Hypothalamus (tissue), 51 donors: ENCODE results near the gene CCDC43.
"Not testable (repeated sequence)": the region's sequence is repeated elsewhere in the genome, so short reads cannot be mapped to it uniquely, and the experiment has no call there.

Source experiments
- DNase-seq, 51 donors: peaks; one replicate each; lab custom pipeline; 2025; lab: John Stamatoyannopoulos, UW

CCDC43 gene

GRCh38 chr17:44672479-44673093, 17.0 kb downstream of the CCDC43 start:
- no peak for DNase-seq

DNA sequence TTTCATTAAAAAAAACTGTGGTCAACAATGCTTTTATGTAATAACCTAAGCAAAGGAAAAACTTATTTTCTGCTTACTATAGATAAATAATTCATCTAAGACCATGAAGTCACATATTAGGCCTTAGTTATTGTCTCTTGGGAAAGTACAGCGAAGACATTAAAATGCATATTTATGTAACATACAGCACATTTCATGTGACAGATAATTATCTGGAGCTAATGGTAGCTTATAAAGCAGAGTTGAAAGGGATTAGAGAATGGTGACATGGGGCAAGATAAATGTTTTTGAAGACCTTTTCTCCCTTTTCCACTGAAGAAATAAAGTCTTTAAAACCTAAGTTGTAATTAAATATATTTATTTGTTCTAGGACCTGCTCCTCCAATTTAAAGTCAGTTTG, 23.6 kb downstream of the CCDC43 start:
- no peak for DNase-seq

DNA sequence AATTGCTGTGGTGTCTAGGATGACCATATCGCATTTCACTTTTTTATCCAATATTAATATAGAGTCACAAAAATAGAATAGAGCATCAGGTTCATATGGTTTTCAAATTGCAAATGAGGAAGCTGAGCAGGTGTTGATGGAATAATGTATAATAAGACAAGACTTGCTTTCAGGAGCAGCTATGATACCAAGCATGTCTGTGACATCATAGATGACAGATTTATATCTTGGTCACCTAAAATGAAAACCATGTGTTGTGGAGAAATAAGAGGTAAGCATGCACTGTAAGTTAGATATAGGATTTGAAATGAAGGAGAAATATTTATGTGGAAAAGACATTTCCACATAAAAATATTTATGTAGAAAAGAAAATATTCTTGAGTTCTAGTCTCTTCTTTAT, 24.7 kb downstream of the CCDC43 start:
- no peak for DNase-seq

- no peak for DNase-seq
These were observed 26.5 kb downstream of the CCDC43 start for GRCh38 chr17:44663095-44663494.

- DNase-seq, result no peak
These were observed 27.7 kb downstream of the CCDC43 start for GRCh38 chr17:44661835-44662234.

DNA sequence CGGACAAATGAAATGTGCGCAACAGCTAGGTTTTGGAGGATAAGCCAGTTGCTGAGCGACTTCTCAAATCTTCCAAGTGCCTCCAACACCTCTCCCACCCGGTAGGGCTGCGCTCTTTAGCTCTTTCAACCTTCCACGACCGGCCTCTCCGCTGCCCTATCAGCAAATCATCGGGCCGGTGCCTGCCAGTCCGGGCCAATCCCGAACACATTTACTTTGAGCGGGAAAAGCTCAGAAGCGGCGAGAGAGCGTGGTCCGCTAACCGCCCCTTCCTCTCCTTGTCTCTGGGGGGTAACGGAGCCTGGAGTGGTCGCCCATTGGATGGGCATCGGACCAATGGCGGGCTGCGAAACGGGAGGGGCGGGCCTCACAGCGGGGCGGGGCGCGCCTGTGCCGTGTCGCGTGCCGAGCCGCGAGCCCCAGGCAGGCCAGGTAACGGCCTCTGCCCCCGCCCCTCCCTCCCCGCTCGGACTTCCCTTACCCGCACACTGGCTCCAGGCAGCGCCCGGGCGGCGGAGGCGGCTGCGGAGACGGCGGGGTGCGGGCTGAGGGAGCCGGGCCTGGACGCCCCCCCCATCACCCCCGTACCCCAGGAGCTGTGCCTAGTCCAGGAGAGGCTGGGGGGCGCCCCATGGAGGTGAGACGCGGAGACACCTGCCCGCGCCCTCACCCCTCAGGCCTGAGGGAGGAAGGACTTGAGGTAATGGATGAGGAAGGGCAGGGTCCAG, 33.4 kb downstream of the CCDC43 start, which contains the start of gene MEIOC:
TSS of gene MEIOC (plus strand) at position 486 of the 728 bp plus-strand sequence. CDS start at position 632, 146 bp downstream.
- no peak for DNase-seq

- no peak for DNase-seq
These were observed 35.6 kb downstream of the CCDC43 start for GRCh38 chr17:44653954-44654353.

DNA sequence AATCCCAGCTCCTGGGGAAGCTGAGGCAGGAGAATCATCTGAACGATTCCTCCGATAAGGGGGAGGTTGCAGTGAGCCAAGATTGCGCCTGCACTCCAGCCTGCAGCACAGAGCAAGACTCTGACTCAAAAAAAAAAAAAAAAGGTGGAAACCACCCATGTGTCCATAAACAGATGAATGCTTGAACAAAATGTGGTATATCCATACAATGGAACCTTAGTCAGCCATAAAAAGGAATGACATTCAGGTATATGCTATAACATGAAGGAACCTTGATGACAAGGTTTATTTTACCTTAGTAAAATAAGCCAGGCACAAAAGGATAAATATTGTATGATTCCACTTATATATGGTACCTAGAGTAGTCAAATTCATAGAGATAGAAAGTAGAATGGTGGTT, 36.2 kb downstream of the CCDC43 start:
- no peak for DNase-seq

DNA sequence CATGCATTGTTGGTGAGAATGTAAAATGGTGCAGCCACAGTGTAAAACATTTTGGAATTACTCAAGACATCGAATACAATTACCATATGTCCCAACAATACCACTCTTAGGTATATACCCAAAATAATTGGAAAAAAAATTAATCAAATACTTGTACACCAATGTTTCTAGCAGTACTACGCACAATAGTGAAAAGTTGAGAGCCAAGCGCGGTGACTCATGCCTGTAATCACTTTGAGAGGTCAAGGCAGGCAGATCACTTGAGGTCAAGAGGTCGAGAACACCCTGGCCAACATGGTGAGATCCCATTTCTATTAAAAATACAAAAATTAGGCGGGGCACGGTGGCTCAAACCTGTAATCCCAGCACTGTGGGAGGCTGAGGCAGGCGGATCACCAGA, 36.8 kb downstream of the CCDC43 start:
- DNase-seq, result no peak

GRCh38 chr17:44651228-44651627, 38.3 kb downstream of the CCDC43 start:
- no peak for DNase-seq

DNA sequence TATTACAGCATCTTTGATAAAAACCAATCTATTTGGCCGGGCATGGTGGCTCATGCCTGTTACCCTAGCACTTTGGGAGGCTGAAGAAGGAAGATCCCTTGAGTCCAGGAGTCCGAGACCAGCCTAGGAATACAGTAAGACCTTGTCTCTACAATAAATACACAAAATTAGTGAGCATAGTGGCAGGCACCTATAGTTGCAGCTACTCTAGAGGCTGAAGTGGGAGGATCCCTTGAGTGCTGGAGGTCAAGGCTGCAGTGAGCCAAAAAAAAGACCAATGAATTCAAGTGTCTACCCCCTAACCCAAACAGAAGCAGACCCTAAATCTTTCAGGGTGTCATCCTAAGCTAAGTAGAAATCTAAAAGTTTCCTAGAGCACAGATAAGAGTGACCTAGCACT, 40.6 kb downstream of the CCDC43 start:
- DNase-seq, result no peak

- DNase-seq, result no peak
These were observed 41.8 kb downstream of the CCDC43 start for GRCh38 chr17:44647736-44648135.

DNA sequence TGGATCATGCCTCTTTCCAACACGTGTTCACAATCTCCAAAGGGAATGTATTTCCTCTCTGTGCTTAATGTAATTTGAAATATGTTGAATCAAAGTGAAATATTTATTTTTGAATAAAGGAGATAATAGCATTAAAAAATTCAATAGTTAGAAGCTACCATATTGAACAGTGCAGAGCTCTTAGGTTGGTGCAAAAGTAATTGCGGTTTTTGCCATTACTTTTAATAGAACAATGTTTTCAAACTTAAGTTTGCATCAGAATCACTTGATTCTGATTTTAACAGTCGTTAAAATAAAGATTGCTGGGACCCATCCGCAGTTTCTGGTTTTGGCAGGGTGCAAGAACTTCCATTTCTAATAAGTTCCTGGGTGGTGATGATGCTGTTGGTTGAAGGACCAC, 43.3 kb downstream of the CCDC43 start:
- DNase-seq, result no peak

GRCh38 chr17:44645341-44645740, 44.2 kb downstream of the CCDC43 start:
- DNase-seq, result no peak

GRCh38 chr17:44642834-44643233, 46.7 kb downstream of the CCDC43 start:
- no peak for DNase-seq

GRCh38 chr17:44637066-44637465, 52.5 kb downstream of the CCDC43 start:
- DNase-seq, result no peak

GRCh38 chr17:44636562-44636961, 53.0 kb downstream of the CCDC43 start:
- DNase-seq, result no peak

GRCh38 chr17:44634401-44634800, 55.2 kb downstream of the CCDC43 start:
- DNase-seq, result not testable (repeated sequence)

- no peak for DNase-seq
These were observed 55.6 kb downstream of the CCDC43 start for GRCh38 chr17:44633998-44634397.

DNA sequence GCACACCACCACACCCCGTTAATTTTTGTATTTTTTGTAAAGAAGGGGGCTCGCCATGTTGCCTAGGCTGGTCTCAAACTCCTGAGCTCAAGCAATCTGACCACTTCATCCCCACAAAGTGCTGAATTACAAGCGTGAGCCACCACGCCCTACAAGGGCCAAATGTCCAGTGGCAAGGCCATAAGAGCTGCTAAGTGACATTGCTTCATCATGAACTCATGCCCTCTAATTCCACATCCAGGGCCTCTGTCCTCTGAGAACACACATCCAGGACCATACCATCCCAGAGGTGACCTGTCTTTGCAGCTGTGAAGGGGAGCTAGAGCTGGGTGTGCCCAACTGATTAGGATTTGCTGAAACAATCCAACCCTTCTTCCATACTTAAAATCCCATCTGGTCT, 58.9 kb downstream of the CCDC43 start:
- no peak for DNase-seq

- no peak for DNase-seq
These were observed 60.3 kb downstream of the CCDC43 start for GRCh38 chr17:44629314-44629713.
